Brain pericyte (primary cell): ENCODE results near the gene CCDC183.
A peak's percentile ranks its signal among the peaks of the same experiment; 100 is the strongest.
"Not testable (repeated sequence)": the region's sequence is repeated elsewhere in the genome, so short reads cannot be mapped to it uniquely, and the experiment has no call there.

Experiments
- DNase-seq: peaks from one replicate; pipeline ENCODE4 v3.0.0-alpha.2; 2012; ENCODE audit warnings: low read depth, low spot score

Gene CCDC183

DNA sequence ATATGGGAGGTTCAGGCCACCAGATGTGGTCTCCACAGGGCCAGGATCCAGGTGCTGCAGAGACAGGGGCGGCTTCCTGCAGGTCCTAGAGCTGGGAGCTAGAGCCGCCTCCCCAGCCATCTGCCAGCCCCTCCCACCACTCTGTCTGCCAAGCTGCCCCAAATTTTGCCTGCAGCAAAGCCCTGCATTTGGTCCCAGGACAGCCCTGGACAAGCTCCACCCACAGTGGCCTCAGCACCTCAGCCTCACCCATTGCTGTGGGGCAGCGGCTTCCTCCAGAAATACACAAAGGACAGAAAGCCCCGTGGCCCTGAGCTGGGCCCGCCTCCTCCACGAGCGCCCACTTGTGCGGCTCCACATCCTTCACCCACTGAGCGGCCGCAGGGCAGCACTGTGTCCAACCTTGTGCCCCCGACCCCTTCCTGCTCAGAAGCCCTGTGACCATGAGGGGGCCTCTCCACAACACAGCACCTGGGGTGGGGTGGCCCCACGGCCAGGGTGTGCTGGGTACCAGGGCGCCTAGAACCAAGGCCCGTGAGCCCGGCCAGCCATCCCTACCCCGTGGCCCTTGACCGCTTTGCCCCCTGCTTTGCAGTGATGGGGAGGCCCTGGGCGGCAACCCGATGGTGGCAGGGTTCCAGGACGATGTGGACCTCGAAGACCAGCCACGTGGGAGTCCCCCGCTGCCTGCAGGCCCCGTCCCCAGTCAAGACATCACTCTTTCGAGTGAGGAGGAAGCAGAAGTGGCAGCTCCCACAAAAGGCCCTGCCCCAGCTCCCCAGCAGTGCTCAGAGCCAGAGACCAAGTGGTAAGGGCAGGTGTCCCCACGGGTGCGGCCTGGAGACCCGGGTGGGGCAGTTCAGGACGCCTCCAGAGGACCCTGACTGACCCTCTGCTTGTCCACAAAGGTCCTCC, 42.4 kb downstream of the CCDC183 start:
- DNase-seq, result no peak

DNA sequence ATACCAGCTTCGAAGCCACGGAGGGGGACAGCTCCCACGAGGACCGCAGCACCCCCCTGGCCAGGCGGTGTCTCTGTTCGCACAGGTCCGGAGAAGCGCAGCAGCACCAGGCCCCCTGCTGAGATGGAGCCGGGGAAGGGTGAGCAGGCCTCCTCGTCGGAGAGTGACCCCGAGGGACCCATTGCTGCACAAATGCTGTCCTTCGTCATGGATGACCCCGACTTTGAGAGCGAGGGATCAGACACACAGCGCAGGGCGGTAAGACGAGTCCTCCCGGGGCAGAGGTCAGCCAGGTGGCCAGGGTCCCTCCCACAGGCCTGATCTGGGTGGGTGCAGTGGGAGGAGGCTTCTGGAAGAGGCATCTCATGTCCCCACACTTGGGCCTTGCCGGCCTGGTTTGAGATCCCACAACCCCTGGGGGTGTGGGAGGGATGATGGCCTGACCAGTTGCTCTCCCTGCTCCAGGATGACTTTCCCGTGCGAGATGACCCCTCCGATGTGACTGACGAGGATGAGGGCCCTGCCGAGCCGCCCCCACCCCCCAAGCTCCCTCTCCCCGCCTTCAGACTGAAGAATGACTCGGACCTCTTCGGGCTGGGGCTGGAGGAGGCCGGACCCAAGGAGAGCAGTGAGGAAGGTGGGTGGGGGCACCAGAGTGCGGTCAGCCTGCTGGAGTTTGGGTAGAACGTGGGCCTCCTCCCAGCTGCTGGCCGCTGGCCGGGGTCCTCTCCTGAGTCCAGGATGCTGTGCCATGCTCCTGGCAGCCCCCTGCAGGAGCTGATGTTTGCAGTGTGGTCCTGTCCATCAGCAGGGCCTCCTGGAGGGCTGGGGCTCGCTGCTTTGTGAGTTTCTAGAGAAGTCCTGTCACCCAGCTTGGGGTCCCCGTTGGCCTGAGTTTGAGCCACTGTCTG, 43.3 kb downstream of the CCDC183 start:
- no peak for DNase-seq

GRCh38 chr9:136840140-136840876, 44.2 kb downstream of the CCDC183 start:
- DNase-seq, result no peak

DNA sequence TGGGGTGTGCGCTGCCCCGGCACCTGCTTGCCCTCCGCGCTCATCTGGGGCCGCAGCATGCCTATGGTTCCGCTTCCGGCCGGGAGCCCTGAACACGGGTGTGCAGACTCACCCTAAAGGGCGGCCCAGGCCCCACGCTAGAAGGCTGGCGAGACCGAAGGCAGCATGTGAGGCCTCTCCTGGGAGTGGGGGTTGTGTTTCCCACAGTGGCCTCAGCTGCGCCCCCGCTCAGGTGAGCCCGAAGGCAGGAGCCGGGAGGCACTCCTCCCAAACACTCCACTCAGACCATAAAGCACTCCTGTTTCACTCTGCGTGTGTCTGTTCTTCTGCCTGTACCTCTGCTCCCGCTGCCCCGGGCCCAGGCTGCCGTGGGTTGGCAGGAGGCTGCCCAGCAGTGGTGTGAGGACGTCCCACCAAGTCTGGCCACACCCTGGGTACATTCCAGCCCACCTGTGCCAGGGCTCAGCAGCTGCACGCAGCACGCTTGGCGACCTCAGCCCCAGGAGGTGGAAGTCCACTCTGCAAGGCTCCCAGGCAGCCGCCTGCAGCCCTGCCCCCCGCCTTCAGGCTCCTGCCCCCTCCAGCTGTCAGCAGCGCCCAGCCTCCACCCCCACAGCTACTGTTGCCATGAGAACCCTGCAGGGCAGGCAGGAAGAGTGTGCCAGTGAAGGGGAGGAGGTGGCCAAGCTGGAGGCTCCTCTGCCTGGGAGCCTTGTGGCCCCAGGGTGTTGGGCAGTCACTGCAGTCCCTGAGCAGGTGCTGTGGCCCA, 44.9 kb downstream of the CCDC183 start:
- peak; percentile 44 for DNase-seq

DNA sequence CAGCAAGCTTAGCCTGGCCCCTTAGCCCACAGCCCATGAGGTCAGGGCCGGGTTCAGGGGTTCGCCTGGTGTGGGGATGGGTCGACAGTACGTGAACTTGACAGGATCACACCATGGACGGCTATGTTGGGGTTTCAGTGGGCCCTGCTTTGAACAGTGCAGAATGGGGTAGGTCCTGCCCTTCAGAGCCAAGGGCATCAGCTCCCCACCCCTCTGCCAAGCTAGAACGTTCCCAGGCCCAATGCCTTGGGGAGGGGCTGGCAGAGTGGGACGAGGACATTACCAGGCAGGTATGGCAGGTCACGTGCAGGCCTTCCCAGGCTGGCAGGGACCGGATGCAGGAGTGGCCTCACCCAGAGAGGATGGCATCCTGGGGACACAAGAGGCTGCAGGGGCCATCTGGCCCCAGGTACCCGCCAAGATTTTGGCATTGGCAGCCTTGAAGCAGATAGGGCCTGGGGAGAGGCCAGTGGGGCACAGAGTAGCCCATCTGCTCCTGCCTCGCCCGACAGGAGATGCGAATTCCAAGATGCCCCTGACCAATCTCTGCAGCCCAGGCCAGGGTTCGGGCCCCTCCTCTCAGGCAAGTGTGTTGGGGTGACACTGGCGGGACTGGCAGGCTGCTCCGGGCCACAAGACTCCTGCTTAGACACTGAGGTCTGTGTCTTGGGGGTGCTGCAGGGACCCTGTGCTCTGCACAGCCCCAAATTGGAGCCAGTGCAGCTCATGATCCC, 45.7 kb downstream of the CCDC183 start:
- not testable (repeated sequence) for DNase-seq

DNA sequence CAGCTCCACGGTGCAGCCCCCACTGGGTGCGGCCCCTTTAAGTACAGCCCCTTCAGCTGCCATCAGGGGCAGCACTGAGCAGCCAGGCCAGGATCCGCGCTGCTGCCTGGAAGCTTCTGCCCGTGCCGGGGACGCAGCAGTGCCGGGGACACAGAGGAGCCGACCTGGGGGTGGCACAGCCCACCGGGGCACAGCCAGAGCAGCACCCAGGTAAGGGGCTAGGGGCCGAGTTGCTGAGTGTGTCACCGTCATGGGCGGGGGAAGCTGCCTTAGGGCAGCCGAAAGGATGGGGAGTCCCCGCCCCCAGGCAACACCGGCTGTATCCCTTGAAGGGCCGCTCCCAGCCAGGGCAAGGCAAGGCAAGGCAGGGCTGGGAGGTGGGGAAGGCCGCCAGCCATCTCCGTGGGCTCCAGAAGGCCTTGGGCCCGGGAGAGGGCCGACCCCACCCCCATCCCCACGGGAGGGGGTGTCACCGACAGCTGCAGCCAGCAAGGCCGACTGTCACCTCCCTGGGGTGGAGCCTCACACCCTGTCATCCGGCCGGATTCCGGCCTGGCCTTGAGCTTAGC, 46.3 kb downstream of the CCDC183 start, which contains the start of gene AJM1:
Gene AJM1, plus strand, starts transcription at position 99 of the 569 bp plus-strand sequence. CDS start 1,937 bp downstream, outside the sequence.
- not testable (repeated sequence) for DNase-seq

DNA sequence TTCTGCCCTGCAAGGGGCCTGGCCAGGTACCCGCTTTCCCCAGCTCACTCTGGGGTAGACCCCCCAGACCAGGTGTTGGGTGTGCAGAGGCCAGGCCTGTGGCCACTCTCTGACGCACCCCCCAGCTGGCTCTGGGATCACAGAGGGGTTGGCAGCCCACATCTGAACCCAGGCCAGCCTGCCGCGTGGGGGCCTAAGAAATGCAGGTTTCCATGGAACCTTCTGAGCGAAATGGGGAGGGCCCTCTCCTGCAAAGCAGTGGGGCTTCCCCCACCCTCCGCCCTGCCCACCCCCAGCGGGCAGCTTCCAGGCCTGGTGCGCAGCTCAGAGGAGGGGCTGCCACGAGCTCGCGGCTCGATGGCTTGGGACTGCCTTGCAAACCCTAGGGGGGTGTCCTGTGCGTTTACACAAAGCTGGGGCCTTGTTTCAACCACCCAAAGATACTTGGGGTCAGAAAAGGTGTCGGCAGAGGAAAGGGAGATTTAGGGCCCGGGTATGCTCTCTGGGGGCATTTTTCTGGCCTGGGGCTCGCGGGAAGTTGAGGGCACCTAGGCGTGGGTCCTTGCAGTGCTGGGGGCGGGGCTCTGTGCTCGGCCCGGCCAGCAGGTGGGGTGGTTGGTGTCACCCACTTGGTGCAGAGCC, 47.1 kb downstream of the CCDC183 start:
- DNase-seq, result not testable (repeated sequence)

DNA sequence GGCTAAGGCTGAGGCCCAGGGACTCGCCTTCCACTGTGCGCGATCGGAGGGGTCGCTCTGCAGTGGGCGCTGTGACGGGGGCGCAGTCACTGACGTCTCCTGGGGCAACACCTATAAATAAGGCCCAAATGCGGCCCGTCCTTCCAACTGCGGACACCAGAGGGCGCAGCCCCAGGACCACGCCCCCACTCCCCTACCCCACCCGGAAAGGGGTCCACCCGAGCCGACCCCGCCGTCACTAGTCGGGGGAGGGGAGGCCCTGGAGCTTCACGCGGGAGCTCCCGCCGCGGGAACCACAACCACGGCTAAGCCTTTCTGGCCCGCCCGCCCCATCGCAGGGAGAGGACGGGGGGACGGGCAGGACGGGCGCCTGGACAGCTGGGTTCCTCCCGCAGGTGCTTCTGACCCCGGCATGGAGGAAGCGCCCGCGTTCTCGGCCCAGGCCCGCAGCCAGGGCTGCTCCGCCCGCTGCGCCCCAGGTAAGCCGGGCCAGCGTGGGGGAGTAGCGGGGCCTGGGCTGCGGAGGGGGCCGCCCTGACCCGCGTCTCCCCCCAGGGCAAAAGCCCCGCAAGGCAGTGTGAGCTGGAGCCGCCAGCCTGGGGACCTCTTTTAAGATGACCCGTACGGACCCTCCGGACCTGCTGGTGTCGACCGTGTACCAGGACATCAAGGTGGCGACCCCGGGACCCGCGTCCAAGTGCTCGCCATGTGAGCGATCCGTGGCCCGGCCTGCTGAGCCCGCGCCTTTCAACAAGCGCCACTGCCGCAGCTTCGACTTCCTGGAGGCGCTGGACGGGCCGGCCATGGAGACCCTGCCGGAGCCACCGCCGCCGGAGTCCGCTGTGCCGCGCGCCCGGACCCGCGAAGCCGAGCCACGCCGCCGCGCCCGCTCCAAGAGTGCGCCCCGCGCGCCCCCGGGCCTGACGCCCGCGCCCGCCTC, 47.9 kb downstream of the CCDC183 start:
- not testable (repeated sequence) for DNase-seq

GRCh38 chr9:136844761-136845464, 48.8 kb downstream of the CCDC183 start:
- no peak for DNase-seq

GRCh38 chr9:136845465-136846260, 49.5 kb downstream of the CCDC183 start:
- no peak for DNase-seq

- DNase-seq, result no peak
Observed at GRCh38 chr9:136846376-136847087, 50.4 kb downstream of the CCDC183 start.

GRCh38 chr9:136847088-136847825, 51.1 kb downstream of the CCDC183 start:
- DNase-seq, result no peak

DNA sequence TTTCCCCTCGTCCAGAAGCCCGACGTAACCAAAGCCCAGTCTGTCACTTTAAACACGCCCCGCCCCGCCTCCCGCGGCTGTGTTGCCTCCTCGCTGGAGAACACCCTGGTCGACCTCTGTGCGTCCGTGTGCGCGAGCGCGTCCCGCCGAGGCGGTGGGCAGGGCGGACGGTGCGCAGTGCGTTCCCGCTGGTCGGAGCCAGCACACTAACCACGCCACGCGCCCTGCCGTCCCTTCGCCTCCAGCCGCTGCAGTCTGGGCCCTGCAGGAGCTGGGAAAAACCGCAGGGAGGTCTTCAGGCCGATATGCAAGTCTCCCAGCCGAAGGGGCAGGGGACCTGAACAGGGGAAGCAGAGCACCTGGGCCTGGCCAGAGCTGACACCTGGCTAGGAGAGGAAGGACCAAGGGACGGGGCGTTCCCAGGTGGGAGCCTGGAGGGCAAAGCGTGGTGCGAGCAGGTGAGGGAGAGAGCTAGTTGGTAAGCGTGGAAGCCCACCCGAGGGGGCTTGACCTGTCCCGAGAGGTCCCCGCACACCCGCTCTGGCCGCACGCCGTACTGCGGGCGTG, 51.8 kb downstream of the CCDC183 start:
- no peak for DNase-seq

DNA sequence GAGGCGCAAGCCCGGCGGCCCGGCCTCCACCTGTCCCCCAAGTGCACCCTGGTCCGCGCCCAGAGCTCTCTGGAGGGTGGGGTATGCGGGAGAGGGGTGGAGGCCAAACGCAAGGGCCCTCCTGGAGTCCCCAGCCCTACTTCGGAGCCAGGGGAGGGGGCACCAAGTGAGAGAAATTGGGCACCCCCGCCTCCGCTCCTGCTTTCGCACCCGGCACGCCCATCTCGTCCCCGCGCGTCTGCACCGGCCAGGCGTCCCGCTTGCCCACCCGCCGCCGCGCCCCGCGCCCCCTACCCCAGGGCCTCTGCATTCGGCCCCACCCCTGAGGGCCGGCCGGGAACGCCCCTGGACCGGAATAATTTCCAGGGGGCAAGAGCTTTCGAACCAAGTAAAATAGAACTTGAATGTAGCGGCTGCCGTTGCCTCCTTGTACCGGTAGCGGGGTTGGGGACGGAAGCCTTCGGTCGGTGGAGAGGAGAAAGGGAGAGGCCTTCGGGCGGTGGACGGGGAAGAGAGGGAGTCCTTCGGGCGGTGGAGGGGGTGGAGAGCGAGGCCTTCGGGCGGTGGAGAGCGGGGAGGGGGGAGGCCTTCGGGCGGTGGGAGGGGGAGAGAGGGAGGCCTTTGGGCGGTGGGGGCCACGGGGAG, 52.4 kb downstream of the CCDC183 start:
- DNase-seq, result no peak
